ENCODE data around the gene ABCC8.

DNA sequence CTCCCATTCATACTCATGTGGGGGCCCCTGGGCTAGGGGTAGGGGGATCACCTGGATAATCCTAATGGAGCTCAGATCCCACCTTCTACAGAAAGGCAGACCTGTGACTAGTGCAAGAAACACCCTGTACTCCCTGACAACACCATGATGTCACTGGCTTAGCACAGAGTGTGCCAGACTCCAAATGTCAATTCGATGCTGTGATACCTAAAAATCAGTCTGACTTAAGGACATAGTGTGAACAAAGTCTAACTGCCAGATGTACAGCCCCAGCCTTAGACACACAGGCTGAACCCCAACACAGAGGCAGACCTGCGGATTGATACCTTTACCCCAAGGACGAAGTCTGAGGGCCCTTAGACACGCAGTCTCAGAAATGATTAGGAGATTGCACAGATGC, 8.5 kb downstream of the ABCC8 start:
- TF ChIP-seq, protein P1, sequence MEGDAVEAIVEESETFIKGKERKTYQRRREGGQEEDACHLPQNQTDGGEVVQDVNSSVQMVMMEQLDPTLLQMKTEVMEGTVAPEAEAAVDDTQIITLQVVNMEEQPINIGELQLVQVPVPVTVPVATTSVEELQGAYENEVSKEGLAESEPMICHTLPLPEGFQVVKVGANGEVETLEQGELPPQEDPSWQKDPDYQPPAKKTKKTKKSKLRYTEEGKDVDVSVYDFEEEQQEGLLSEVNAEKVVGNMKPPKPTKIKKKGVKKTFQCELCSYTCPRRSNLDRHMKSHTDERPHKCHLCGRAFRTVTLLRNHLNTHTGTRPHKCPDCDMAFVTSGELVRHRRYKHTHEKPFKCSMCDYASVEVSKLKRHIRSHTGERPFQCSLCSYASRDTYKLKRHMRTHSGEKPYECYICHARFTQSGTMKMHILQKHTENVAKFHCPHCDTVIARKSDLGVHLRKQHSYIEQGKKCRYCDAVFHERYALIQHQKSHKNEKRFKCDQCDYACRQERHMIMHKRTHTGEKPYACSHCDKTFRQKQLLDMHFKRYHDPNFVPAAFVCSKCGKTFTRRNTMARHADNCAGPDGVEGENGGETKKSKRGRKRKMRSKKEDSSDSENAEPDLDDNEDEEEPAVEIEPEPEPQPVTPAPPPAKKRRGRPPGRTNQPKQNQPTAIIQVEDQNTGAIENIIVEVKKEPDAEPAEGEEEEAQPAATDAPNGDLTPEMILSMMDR (IDR thresholded peaks at IDR 0.05) = no peak
- TF ChIP-seq POLR2A (IDR thresholded peaks at IDR 0.05) = no peak
- no peak for TF ChIP-seq EP300 (IDR thresholded peaks at IDR 0.05)

Data from ovary (tissue), 3 donors.